GM19463 (cell line): Measurements from ENCODE around the gene TWF2.

ENCODE experiments used
- ATAC-seq: cut with Tn5 transposase; IDR thresholded peaks from one replicate; pipeline ENCODE4 v1.9.1; 2021; ENCODE audit warnings: mild to moderate bottlenecking, moderate library complexity; ENCODE audit not compliant: unreplicated experiment

Gene TWF2

DNA sequence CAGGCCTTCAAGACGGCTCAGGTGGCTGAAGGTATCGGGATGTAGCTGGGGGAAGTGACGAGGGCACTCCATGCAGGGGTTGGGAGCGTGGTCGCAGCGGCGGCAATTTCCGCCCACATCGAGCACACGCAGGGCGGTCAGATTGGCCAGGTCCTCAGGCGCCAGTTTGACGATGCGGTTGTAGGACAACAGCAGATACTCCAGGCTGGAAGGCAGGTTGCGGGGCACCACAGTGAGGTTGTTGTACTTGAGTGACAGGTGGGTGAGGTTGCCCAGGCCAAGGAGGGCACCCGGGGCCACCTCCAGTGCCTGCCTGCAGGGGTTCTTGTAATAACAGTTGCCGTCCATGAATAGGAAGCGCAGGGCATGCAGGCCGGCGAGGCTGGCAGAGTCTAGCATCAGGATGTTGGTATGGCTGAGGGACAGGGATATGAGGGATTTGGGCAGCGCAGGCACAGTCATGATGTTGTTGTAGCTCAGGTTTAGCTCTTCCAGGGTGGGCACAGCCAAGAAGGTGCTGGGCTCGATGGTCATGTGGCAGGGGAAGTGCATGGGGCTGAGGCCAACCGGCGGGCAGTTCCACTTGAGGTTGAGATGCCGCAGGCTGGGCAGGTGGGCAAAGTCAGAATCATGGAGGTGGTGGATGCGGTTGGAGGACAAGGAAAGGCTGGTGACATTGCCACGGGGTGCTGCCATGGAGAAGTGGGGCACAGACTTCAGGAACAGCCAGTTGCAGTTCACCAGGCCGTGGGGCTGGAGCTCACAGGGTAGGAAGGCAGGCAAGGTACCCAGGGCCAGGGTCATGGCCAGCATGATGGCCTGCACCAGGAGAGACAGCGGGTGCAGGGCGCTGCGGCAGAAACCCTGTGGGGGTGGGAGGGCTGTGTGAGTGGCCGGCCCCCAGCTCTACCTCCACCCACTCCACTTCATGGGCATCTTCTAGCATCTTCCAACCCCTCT, 15.2 kb downstream of the TWF2 start:
- no peak for ATAC-seq

- ATAC-seq, result no peak
Measured at GRCh38 chr3:52222319-52223221, 16.4 kb downstream of the TWF2 start.

DNA sequence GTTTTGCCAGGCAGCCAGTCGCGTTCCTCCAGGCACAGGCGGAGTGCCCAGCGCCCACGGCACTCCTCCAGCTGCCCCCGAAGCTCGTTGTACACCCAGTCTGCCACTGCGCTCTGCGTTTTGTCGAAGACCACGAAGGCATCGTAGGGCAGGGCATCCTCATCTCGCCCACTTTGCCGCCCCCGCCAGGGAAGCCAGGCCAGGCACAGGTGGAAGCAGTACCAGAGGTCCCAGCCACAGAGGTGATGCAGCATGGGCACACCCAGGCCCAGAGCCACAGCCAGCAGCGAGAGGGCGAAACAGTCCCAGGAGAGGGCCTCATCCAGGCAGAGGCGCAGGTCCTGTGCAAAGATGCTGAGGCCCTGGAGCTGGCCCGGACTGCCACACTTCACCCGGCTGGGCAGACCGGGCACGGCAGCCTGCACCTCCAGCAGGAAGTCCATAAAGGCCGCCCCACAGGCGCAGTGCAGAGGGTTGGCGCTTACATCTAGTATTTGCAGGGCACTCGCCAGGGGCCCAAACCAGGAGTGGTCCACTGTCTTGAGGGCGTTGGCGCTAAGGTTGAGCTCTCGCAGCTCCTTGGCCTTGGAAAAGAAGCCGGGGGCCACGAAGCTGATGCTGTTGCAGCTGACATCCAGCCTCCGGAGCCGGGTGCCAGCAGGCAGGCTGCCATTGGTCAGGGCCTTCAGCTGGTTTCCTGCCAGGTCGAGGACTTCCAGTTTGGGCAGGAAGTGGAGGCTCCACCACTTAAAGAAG, 17.2 kb downstream of the TWF2 start:
- no peak for ATAC-seq

DNA sequence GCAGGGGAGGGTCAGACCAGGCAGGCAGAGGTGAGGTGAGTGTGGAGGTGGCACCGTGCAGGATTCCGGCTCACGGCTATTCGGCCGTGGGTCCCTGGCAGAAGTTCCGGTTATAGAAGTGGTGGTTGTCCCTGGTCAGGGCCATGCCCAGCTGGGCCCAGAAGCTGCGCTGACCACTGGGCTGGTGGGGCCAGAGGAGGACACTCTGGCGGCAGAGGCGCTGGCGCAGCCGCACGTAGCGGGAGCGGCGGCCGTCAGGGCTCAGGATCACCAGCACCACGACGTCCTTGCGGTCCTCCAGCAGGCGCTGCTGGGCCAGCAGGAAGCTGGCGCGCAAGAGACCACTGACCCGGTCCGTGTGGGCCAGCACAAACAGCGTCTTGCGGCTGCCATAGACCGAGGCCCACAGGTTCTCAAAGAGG, 17.8 kb downstream of the TWF2 start:
- no peak for ATAC-seq

DNA sequence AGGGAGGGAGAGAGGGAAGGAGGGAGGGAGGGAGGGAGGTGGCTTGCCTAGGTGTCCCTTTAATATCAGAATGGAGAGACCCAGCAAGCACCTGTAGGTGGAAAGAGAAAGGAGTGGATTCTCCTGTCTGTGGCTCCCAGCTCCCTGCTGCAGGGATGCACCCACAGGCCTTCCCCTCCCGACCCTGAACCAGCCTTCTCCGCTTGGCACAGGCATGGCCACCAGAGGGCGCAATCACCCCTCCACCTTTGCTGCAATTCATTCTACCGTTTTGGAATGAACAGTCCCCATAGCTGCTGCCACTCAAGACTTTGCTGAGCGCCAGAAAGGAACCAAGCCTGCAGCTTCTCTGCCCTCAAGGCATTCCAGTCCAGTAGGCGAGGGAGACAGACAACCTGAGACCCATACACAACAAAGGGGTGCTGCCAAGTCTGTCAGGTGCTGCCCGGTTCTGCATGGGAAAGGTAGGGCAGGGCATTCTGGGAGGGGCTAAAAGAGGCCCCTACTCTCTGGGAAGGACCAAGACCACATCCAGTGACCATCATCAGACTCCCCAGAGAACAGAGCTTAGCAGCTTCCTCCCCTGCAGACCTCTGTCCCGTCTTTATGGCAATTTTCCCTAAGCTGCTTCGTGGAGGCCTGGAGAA, 18.5 kb downstream of the TWF2 start:
- no peak for ATAC-seq

GRCh38 chr3:52218937-52219650, 19.9 kb downstream of the TWF2 start:
- no peak for ATAC-seq

- ATAC-seq, result no peak
Measured at GRCh38 chr3:52218454-52218853, 20.5 kb downstream of the TWF2 start.

- ATAC-seq, result no peak
Measured at GRCh38 chr3:52218026-52218425, 20.9 kb downstream of the TWF2 start.

DNA sequence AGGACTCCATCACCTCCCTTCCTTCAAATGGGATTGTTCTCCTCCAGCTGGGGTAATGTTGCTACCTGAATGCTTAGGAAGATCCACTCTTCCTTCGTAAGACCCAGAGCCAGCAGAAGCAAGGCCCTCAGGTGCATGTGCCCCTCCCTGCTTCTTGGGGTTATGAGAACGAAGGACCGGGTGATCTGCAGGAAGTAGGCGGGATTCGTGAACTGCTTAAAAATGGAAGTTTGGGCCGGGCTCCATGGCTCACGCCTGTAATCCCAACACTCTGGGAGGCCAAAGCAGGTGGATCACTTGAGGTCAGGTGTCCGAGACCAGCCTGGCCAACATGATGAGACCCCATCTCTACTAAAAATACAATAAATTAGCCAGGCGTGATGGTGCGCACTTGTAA, 21.6 kb downstream of the TWF2 start:
- ATAC-seq, result no peak

GRCh38 chr3:52216585-52217408, 22.2 kb downstream of the TWF2 start:
- no peak for ATAC-seq

- no peak for ATAC-seq
Measured at GRCh38 chr3:52215351-52215750, 23.6 kb downstream of the TWF2 start.

DNA sequence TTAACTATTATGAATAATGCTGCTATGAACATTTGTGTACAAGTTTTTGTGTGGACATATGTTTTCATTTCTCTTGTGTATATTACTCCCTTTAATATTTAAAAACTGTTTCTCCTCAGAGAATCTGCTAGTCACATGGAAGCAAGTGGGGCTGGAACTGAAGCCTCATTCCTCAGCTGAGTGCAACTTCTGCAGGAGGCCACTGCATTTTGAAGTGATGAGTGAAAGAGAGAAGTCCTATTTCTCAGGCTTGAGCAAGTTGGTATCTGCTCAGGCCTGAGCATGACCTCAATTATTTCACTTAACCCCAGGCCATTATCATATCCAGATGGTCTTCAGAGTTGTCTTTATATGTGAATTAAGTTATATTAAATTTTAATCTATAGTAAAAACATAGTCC, 25.1 kb downstream of the TWF2 start:
- ATAC-seq, result no peak

DNA sequence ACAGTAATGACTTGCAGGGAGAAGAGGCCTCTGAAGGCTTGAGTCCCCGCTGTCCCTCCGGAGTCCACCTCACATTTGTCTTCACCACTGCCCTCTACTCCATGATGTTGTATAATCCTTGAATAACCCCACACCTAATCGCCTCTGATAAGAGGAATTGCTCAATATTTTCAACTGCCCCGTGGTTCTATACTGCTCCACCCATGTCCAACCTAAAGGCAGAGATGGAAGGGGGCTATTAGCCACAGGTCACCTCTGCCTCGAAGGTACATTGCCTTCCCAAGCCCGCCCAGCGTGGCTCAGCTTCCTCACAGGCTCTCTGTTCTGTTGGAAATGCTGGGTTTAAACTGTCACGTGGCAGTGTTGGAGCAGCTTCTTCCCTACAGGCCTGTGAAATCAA, 26.0 kb downstream of the TWF2 start:
- ATAC-seq, result no peak

GRCh38 chr3:52211268-52211891, 27.6 kb downstream of the TWF2 start:
- ATAC-seq, result no peak

GRCh38 chr3:52210550-52211046, 28.4 kb downstream of the TWF2 start:
- no peak for ATAC-seq

GRCh38 chr3:52210037-52210436, 28.9 kb downstream of the TWF2 start:
- ATAC-seq, result no peak

DNA sequence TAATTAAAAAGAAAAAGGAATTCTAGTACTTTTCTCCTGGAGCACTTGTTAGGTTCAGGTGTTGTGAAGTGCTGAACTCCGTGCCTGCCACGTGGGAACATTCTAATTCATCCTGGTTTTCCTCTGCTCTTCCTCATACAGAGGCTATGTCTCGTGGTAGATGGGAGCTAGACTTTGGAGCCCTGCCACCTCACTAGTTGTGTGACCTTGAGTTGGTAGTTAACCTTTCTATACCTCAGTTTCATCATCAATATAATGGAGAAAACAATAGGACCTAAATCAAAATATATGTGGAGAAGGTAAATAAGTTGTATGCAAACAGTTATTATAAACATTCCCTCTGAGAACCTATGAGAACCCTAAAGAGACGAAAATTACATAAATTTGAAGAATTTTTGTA, 30.4 kb downstream of the TWF2 start:
- no peak for ATAC-seq

- no peak for ATAC-seq
Measured at GRCh38 chr3:52205727-52206372, 33.1 kb downstream of the TWF2 start.
